ENCODE data around the gene MPO.

- no peak for TF ChIP-seq CTCF (IDR thresholded peaks at IDR 0.05 in 2 of 3, conservative IDR thresholded peaks at IDR 0.05 in 1 of 3; ENCODE audit: borderline replicate concordance in 1 of 3, insufficient read depth in 1 of 3, low read depth in 2 of 3, low read length in 2 of 3)
- no peak for TF ChIP-seq CEBPB (IDR thresholded peaks at IDR 0.05; ENCODE audit: low read depth)
- TF ChIP-seq MAX (IDR thresholded peaks at IDR 0.05) = no peak
- TF ChIP-seq EZH2 (IDR thresholded peaks at IDR 0.05) = no peak
- no peak for TF ChIP-seq POLR2A (IDR thresholded peaks at IDR 0.05; ENCODE audit: borderline replicate concordance, extremely low read depth, insufficient read depth, insufficient read length)
- no peak for TF ChIP-seq YY1 (IDR thresholded peaks at IDR 0.05; ENCODE audit: extremely low read depth, insufficient replicate concordance, low read depth, low read length)
- no peak for TF ChIP-seq REST (IDR thresholded peaks at IDR 0.05; ENCODE audit: low read depth)
- no peak for TF ChIP-seq JUND (IDR thresholded peaks at IDR 0.05)
- TF ChIP-seq EGR1 (IDR thresholded peaks at IDR 0.05; ENCODE audit: low read depth) = no peak
- no peak for TF ChIP-seq EZH2phosphoT487 (IDR thresholded peaks at IDR 0.05; ENCODE audit: borderline replicate concordance)
- TF ChIP-seq ATF3 (IDR thresholded peaks at IDR 0.05) = no peak
Observed at GRCh38 chr17:58275417-58275816, 5.3 kb downstream of the MPO start.
